Bronchial epithelial cell (primary cell): ENCODE data around the gene TRPV4. TPM values are rescaled to one million over a fixed set of nuclear protein-coding genes. Genes with fewer than 3 reads are reported as not detected.

Experiments
- DNase-seq: peaks from one replicate; pipeline ENCODE4 v3.0.0-alpha.2; 2010; ENCODE audit warnings: low read depth
- FAIRE-seq: peaks from 2 replicates; lab custom pipeline; 2011; peaks lifted over from hg19 to GRCh38; lab: Jason Lieb, UNC
- H3K27me3 ChIP-seq: 2 replicates; pipeline ENCODE4 v1.5.1; 2011; ENCODE audit warnings: low read length; ENCODE audit not compliant: control insufficient read depth, insufficient read depth
- H3K36me3 ChIP-seq: 2 replicates; pipeline ENCODE4 v1.5.1; 2011; ENCODE audit warnings: low read length; ENCODE audit not compliant: control insufficient read depth, insufficient read depth
- H3K4me3 ChIP-seq: 2 replicates; pipeline ENCODE4 v1.5.1; 2011; ENCODE audit warnings: mild to moderate bottlenecking, low read depth, low read length, control low read depth
- CTCF ChIP-seq: IDR thresholded peaks from 2 replicates; pipeline ENCODE4 v1.5.1; 2011; ENCODE audit warnings: mild to moderate bottlenecking, moderate library complexity, low read length, control low read depth, inconsistent platforms; ENCODE audit not compliant: insufficient read depth, severe bottlenecking
- total RNA-seq: library from RNA; depleted of rRNA; stranded (reverse); fragments of >200 nt; gene quantifications from 2 replicates; pipeline ENCODE4 v1.2.1, GENCODE V29; 2014

Gene TRPV4
- total RNA-seq, 1 donor from 2014 or later: 0.53 TPM

GRCh38 chr12:109767991-109768900 is 65.0 kb downstream of the TRPV4 start:
- no peak for FAIRE-seq
- no peak for TF ChIP-seq CTCF
- no peak for DNase-seq

GRCh38 chr12:109767456-109767855 is 65.7 kb downstream of the TRPV4 start:
- no peak for TF ChIP-seq CTCF
- Histone ChIP-seq H3K4me3 (no peak overlapping the region), H3K36me3 (no peaks in the 10 kb centered on the region), H3K27me3 (peaks cover 2% of the 10 kb centered on the region)
- peak; percentile 75 for FAIRE-seq
- no peak for DNase-seq

More at GRCh38 chr12:109767991-109768900, 65.0 kb downstream of the TRPV4 start:
- Histone ChIP-seq H3K27me3 (peaks cover 5% of the 10 kb centered on the region), H3K36me3 (no peaks in the 10 kb centered on the region), H3K4me3 (no peak overlapping the region)

- Histone ChIP-seq H3K27me3 (peaks cover 2% of the 10 kb centered on the region), H3K36me3 (no peaks in the 10 kb centered on the region), H3K4me3 (no peak overlapping the region)
- TF ChIP-seq CTCF: no peak
- DNase-seq (no peak), FAIRE-seq (no peak)
Observed at GRCh38 chr12:109766251-109766778, 66.9 kb downstream of the TRPV4 start.

- Histone ChIP-seq H3K27me3 (peaks cover 2% of the 10 kb centered on the region), H3K36me3 (no peaks in the 10 kb centered on the region), H3K4me3 (no peak overlapping the region)
- no peak for DNase-seq
- TF ChIP-seq CTCF: no peak
- peak; percentile 40 for FAIRE-seq
Observed at GRCh38 chr12:109765446-109765810, 67.8 kb downstream of the TRPV4 start.

- no peak for DNase-seq
- no peak for FAIRE-seq
- H3K4me3 ChIP-seq: no peak overlapping the region
- H3K27me3 ChIP-seq: peaks cover 2% of the 10 kb centered on the region
- no peaks in the 10 kb centered on the region for H3K36me3 ChIP-seq
- TF ChIP-seq CTCF: no peak
Observed at GRCh38 chr12:109764776-109765445, 68.3 kb downstream of the TRPV4 start.
